ENCODE measurements around the gene ABCA1.

The ABCA1 gene

GRCh38 chr9:104833696-104834095 is 94.3 kb downstream of the ABCA1 start:
- no peak overlapping the region for H3K27ac ChIP-seq
- TF ChIP-seq CTCF (conservative IDR thresholded peaks at IDR 0.05), result no peak
- no peak for TF ChIP-seq ZFX (IDR thresholded peaks at IDR 0.05)

- H3K27ac ChIP-seq, result no peak overlapping the region
- TF ChIP-seq CTCF (conservative IDR thresholded peaks at IDR 0.05) (no peak), ZFX (IDR thresholded peaks at IDR 0.05) (no peak)
Observed at GRCh38 chr9:104831681-104832080, 96.3 kb downstream of the ABCA1 start.

GRCh38 chr9:104826911-104827310 is 101.0 kb downstream of the ABCA1 start:
- TF ChIP-seq CTCF (conservative IDR thresholded peaks at IDR 0.05) (no peak), ZFX (IDR thresholded peaks at IDR 0.05) (no peak)
- H3K27ac ChIP-seq, result no peak overlapping the region

- TF ChIP-seq CTCF (conservative IDR thresholded peaks at IDR 0.05) (no peak), ZFX (IDR thresholded peaks at IDR 0.05) (no peak)
- no peak overlapping the region for H3K27ac ChIP-seq
Observed at GRCh38 chr9:104826079-104826775, 101.7 kb downstream of the ABCA1 start.

- H3K27ac ChIP-seq, result no peak overlapping the region
- TF ChIP-seq ZFX (IDR thresholded peaks at IDR 0.05) (no peak), CTCF (conservative IDR thresholded peaks at IDR 0.05) (no peak)
Observed at GRCh38 chr9:104820336-104820735, 107.6 kb downstream of the ABCA1 start.

GRCh38 chr9:104819033-104819432 is 108.9 kb downstream of the ABCA1 start:
- TF ChIP-seq CTCF (conservative IDR thresholded peaks at IDR 0.05) (no peak), ZFX (IDR thresholded peaks at IDR 0.05) (no peak)
- H3K27ac ChIP-seq, result no peak overlapping the region

GRCh38 chr9:104817437-104817836 is 110.5 kb downstream of the ABCA1 start:
- H3K27ac ChIP-seq, result no peak overlapping the region
- TF ChIP-seq ZFX (IDR thresholded peaks at IDR 0.05), result no peak
- TF ChIP-seq CTCF (conservative IDR thresholded peaks at IDR 0.05), result no peak

Measured in C4-2B (cell line).